Measurements from ENCODE around the gene APOBEC3B.
"Not testable (repeated sequence)": the region's sequence is repeated elsewhere in the genome, so short reads cannot be mapped to it uniquely, and the experiment has no call there.

Gene APOBEC3B

GRCh38 chr22:38984784-38985757 lies 2.9 kb downstream of the APOBEC3B start:
- not testable (repeated sequence) for H3K36me3 Mint-ChIP-seq, H3K4me3 Mint-ChIP-seq, H3K9me3 Mint-ChIP-seq, H3K27me3 Mint-ChIP-seq
- Mint-ChIP-seq H3K27ac (peak overlapping the region; percentile 81), H3K4me1 (peaks cover 19% of the 10 kb centered on the region)
- ATAC-seq (ENCODE audit: low read depth) (peak; percentile 76), DNase-seq (ENCODE audit: low spot score in 2 of 2) (peak; percentile 44 to 51)

- ATAC-seq (ENCODE audit: low read depth), result no peak
- peaks cover 15% of the 10 kb centered on the region for H3K4me1 Mint-ChIP-seq
- H3K4me3 Mint-ChIP-seq, result no peak overlapping the region
Measured at GRCh38 chr22:38986629-38987028, 4.5 kb downstream of the APOBEC3B start.

GRCh38 chr22:38987171-38987895 lies 5.2 kb downstream of the APOBEC3B start:
- Mint-ChIP-seq H3K4me1 (peaks cover 11% of the 10 kb centered on the region), H3K9me3 (no peaks in the 10 kb centered on the region), H3K4me3 (no peak overlapping the region), H3K36me3 (no peaks in the 10 kb centered on the region), H3K27ac (no peak overlapping the region), H3K27me3 (no peaks in the 10 kb centered on the region)
- ATAC-seq (ENCODE audit: low read depth) (no peak), DNase-seq (ENCODE audit: low spot score in 2 of 2) (no peak)

More at GRCh38 chr22:38986629-38987028, 4.5 kb downstream of the APOBEC3B start:
- H3K27me3 Mint-ChIP-seq, result no peaks in the 10 kb centered on the region
- DNase-seq (ENCODE audit: low spot score in 2 of 2), result no peak
- no peaks in the 10 kb centered on the region for H3K9me3 Mint-ChIP-seq
- H3K27ac Mint-ChIP-seq, result no peak overlapping the region
- H3K36me3 Mint-ChIP-seq, result no peaks in the 10 kb centered on the region

- Mint-ChIP-seq H3K4me1 (peaks cover 15% of the 10 kb centered on the region), H3K27me3 (peaks cover 8% of the 10 kb centered on the region), H3K9me3 (no peaks in the 10 kb centered on the region), H3K27ac (no peak overlapping the region), H3K4me3 (no peak overlapping the region), H3K36me3 (no peaks in the 10 kb centered on the region)
- DNase-seq (ENCODE audit: low spot score in 2 of 2) (no peak), ATAC-seq (ENCODE audit: low read depth) (no peak)
Measured at GRCh38 chr22:38989466-38989865, 7.3 kb downstream of the APOBEC3B start.

- not testable (repeated sequence) for H3K4me3 Mint-ChIP-seq; DNase-seq (ENCODE audit: low spot score in 2 of 2); H3K4me1 Mint-ChIP-seq; ATAC-seq (ENCODE audit: low read depth); H3K27ac Mint-ChIP-seq; H3K36me3 Mint-ChIP-seq; H3K9me3 Mint-ChIP-seq
- H3K27me3 Mint-ChIP-seq, result peaks cover 18% of the 10 kb centered on the region
Measured at GRCh38 chr22:38992871-38993371, 10.8 kb downstream of the APOBEC3B start.

- Mint-ChIP-seq H3K36me3 (peaks cover 2% of the 10 kb centered on the region), H3K27ac (no peak overlapping the region), H3K9me3 (peaks cover 3% of the 10 kb centered on the region), H3K27me3 (peaks cover 20% of the 10 kb centered on the region), H3K4me1 (peaks cover 6% of the 10 kb centered on the region), H3K4me3 (no peak overlapping the region)
- ATAC-seq (ENCODE audit: low read depth), result no peak
- no peak for DNase-seq (ENCODE audit: low spot score in 2 of 2)
Measured at GRCh38 chr22:38996105-38996504, 14.0 kb downstream of the APOBEC3B start.

- Mint-ChIP-seq H3K36me3 (peaks cover 2% of the 10 kb centered on the region), H3K27ac (no peak overlapping the region), H3K27me3 (peaks cover 20% of the 10 kb centered on the region), H3K4me1 (peaks cover 6% of the 10 kb centered on the region), H3K9me3 (peaks cover 3% of the 10 kb centered on the region), H3K4me3 (no peak overlapping the region)
- no peak for DNase-seq (ENCODE audit: low spot score in 2 of 2)
- ATAC-seq (ENCODE audit: low read depth), result no peak
Measured at GRCh38 chr22:38997518-38997917, 15.4 kb downstream of the APOBEC3B start.

- ATAC-seq (ENCODE audit: low read depth), result peak; percentile 83
- H3K27ac Mint-ChIP-seq, result no peak overlapping the region
- no peaks in the 10 kb centered on the region for H3K4me1 Mint-ChIP-seq
- peaks cover 2% of the 10 kb centered on the region for H3K27me3 Mint-ChIP-seq
- H3K9me3 Mint-ChIP-seq, result no peaks in the 10 kb centered on the region
- DNase-seq (ENCODE audit: low spot score in 2 of 2), result peak; percentile 59 to 62
- no peak overlapping the region for H3K4me3 Mint-ChIP-seq
- H3K36me3 Mint-ChIP-seq, result peaks cover 2% of the 10 kb centered on the region
Measured at GRCh38 chr22:39003165-39003638, 21.1 kb downstream of the APOBEC3B start.

GRCh38 chr22:39007177-39007576 lies 25.0 kb downstream of the APOBEC3B start:
- no peak for ATAC-seq (ENCODE audit: low read depth)
- Mint-ChIP-seq H3K4me3 (no peak overlapping the region), H3K4me1 (no peaks in the 10 kb centered on the region), H3K9me3 (no peaks in the 10 kb centered on the region), H3K36me3 (no peaks in the 10 kb centered on the region), H3K27ac (no peak overlapping the region), H3K27me3 (no peaks in the 10 kb centered on the region)
- DNase-seq (ENCODE audit: low spot score in 2 of 2), result no peak

- not testable (repeated sequence) for ATAC-seq (ENCODE audit: low read depth); H3K27me3 Mint-ChIP-seq; H3K36me3 Mint-ChIP-seq; DNase-seq (ENCODE audit: low spot score in 2 of 2); H3K4me3 Mint-ChIP-seq; H3K9me3 Mint-ChIP-seq; H3K27ac Mint-ChIP-seq; H3K4me1 Mint-ChIP-seq
Measured at GRCh38 chr22:39008271-39008850, 26.2 kb downstream of the APOBEC3B start.

GRCh38 chr22:39010946-39011345 lies 28.8 kb downstream of the APOBEC3B start:
- Mint-ChIP-seq H3K4me3 (no peak overlapping the region), H3K9me3 (no peaks in the 10 kb centered on the region), H3K36me3 (no peaks in the 10 kb centered on the region), H3K4me1 (peaks cover 9% of the 10 kb centered on the region), H3K27me3 (no peaks in the 10 kb centered on the region), H3K27ac (no peak overlapping the region)
- DNase-seq (ENCODE audit: low spot score in 2 of 2) (no peak), ATAC-seq (ENCODE audit: low read depth) (no peak)

GRCh38 chr22:39012533-39013511 lies 30.7 kb downstream of the APOBEC3B start:
- ATAC-seq (ENCODE audit: low read depth) (no peak), DNase-seq (ENCODE audit: low spot score in 2 of 2) (no peak)
- H3K27me3 Mint-ChIP-seq, result no peaks in the 10 kb centered on the region
- H3K27ac Mint-ChIP-seq, result peak overlapping the region; percentile 95
- H3K9me3 Mint-ChIP-seq, result no peaks in the 10 kb centered on the region
- H3K4me3 Mint-ChIP-seq, result peak overlapping the region; percentile 8
- H3K4me1 Mint-ChIP-seq, result peaks cover 19% of the 10 kb centered on the region
- H3K36me3 Mint-ChIP-seq, result peaks cover 7% of the 10 kb centered on the region

GRCh38 chr22:39013561-39013941 lies 31.4 kb downstream of the APOBEC3B start:
- not testable (repeated sequence) for DNase-seq (ENCODE audit: low spot score in 2 of 2); H3K9me3 Mint-ChIP-seq; H3K27me3 Mint-ChIP-seq
- H3K4me1 Mint-ChIP-seq, result peaks cover 23% of the 10 kb centered on the region
- peak overlapping the region; percentile 95 for H3K27ac Mint-ChIP-seq
- H3K4me3 Mint-ChIP-seq, result peak overlapping the region; percentile 100
- H3K36me3 Mint-ChIP-seq, result peaks cover 11% of the 10 kb centered on the region
- ATAC-seq (ENCODE audit: low read depth), result peak; percentile 24

Measured in memory B cell (primary cell).